Measurements from ENCODE around the gene ANO7. TPM values are rescaled to one million over a fixed set of nuclear protein-coding genes. Genes with fewer than 3 reads are reported as not detected.

ANO7 gene
- polyA plus RNA-seq, 1 donor from 2014 or later, result not detected

- H3F3A ChIP-seq (ENCODE audit: insufficient read depth, low read length, poor library complexity, severe bottlenecking), result no peaks in the 10 kb centered on the region
- H3K79me2 ChIP-seq (replicated peaks; ENCODE audit: insufficient read depth, low read length), result peaks cover 7% of the 10 kb centered on the region
- H3K9me2 ChIP-seq (ENCODE audit: insufficient read depth, low read length), result no peaks in the 10 kb centered on the region
- no peak overlapping the region for H2AFZ ChIP-seq (ENCODE audit: low read depth, low read length)
- H3K36me3 ChIP-seq (ENCODE audit: insufficient read depth, low read length), result no peaks in the 10 kb centered on the region
- H3K4me2 ChIP-seq (ENCODE audit: low read length), result no peak overlapping the region
- no peak overlapping the region for H3K27ac ChIP-seq (ENCODE audit: low read length)
- H3K9ac ChIP-seq (ENCODE audit: low read length), result no peak overlapping the region
- TF ChIP-seq POLR2AphosphoS5 (IDR thresholded peaks at IDR 0.05) (no peak), SMC3 (conservative IDR thresholded peaks at IDR 0.05; ENCODE audit: poor library complexity) (no peak), MXI1 (conservative IDR thresholded peaks at IDR 0.05; ENCODE audit: poor library complexity, severe bottlenecking) (no peak), TAF1 (IDR thresholded peaks at IDR 0.05; ENCODE audit: low read depth) (no peak), REST (IDR thresholded peaks at IDR 0.05; ENCODE audit: borderline replicate concordance) (no peak), RAD21 (conservative IDR thresholded peaks at IDR 0.05) (no peak), EP300 (conservative IDR thresholded peaks at IDR 0.05; ENCODE audit: poor library complexity, severe bottlenecking) (no peak), EZH2 (IDR thresholded peaks at IDR 0.05; ENCODE audit: borderline replicate concordance, insufficient read depth, low read length, poor library complexity, severe bottlenecking) (no peak)
- TF ChIP-seq, protein P1, sequence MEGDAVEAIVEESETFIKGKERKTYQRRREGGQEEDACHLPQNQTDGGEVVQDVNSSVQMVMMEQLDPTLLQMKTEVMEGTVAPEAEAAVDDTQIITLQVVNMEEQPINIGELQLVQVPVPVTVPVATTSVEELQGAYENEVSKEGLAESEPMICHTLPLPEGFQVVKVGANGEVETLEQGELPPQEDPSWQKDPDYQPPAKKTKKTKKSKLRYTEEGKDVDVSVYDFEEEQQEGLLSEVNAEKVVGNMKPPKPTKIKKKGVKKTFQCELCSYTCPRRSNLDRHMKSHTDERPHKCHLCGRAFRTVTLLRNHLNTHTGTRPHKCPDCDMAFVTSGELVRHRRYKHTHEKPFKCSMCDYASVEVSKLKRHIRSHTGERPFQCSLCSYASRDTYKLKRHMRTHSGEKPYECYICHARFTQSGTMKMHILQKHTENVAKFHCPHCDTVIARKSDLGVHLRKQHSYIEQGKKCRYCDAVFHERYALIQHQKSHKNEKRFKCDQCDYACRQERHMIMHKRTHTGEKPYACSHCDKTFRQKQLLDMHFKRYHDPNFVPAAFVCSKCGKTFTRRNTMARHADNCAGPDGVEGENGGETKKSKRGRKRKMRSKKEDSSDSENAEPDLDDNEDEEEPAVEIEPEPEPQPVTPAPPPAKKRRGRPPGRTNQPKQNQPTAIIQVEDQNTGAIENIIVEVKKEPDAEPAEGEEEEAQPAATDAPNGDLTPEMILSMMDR (IDR thresholded peaks at IDR 0.05; ENCODE audit: poor library complexity, severe bottlenecking), result no peak
- no peaks in the 10 kb centered on the region for H3K27me3 ChIP-seq (ENCODE audit: insufficient read depth, low read depth, low read length)
- no peaks in the 10 kb centered on the region for H4K20me1 ChIP-seq (ENCODE audit: insufficient read depth)
- no peak overlapping the region for H3K4me3 ChIP-seq (ENCODE audit: low read length)
- no peaks in the 10 kb centered on the region for H3K9me3 ChIP-seq (ENCODE audit: low read length)
Measured at GRCh38 chr2:241146286-241146685, 42.2 kb upstream of the ANO7 start.

- H2AFZ ChIP-seq (ENCODE audit: low read depth, low read length), result no peak overlapping the region
- H3K36me3 ChIP-seq (ENCODE audit: insufficient read depth, low read length), result no peaks in the 10 kb centered on the region
- no peaks in the 10 kb centered on the region for H3K9me2 ChIP-seq (ENCODE audit: insufficient read depth, low read length)
- no peaks in the 10 kb centered on the region for H4K20me1 ChIP-seq (ENCODE audit: insufficient read depth)
- peaks cover 7% of the 10 kb centered on the region for H3K79me2 ChIP-seq (replicated peaks; ENCODE audit: insufficient read depth, low read length)
- H3K4me2 ChIP-seq (ENCODE audit: low read length), result no peak overlapping the region
- H3K27ac ChIP-seq (ENCODE audit: low read length), result no peak overlapping the region
- no peaks in the 10 kb centered on the region for H3K27me3 ChIP-seq (ENCODE audit: insufficient read depth, low read depth, low read length)
- H3F3A ChIP-seq (ENCODE audit: insufficient read depth, low read length, poor library complexity, severe bottlenecking), result no peaks in the 10 kb centered on the region
- no peak overlapping the region for H3K9ac ChIP-seq (ENCODE audit: low read length)
- H3K4me3 ChIP-seq (ENCODE audit: low read length), result no peak overlapping the region
- TF ChIP-seq SMC3 (conservative IDR thresholded peaks at IDR 0.05; ENCODE audit: poor library complexity), result no peak
- TF ChIP-seq, protein P1 (IDR thresholded peaks at IDR 0.05; ENCODE audit: poor library complexity, severe bottlenecking), result no peak
- no peak for TF ChIP-seq REST (IDR thresholded peaks at IDR 0.05; ENCODE audit: borderline replicate concordance)
- TF ChIP-seq POLR2AphosphoS5 (IDR thresholded peaks at IDR 0.05), result no peak
- no peaks in the 10 kb centered on the region for H3K9me3 ChIP-seq (ENCODE audit: low read length)
Measured at GRCh38 chr2:241147336-241147735, 41.1 kb upstream of the ANO7 start.

All from neural cell (in vitro differentiated cells).